Measurements from ENCODE around the gene TMEM235. TPM values are rescaled to one million over a fixed set of nuclear protein-coding genes. Genes with fewer than 3 reads are reported as not detected.

Gene TMEM235
- total RNA-seq, 1 experiment from 2014 or later: not detected

- Histone ChIP-seq H3K9me3 (no peaks in the 10 kb centered on the region), H3K4me3 (no peak overlapping the region), H3K36me3 (no peaks in the 10 kb centered on the region), H3K27me3 (no peaks in the 10 kb centered on the region)
- no peak for DNase-seq
These were observed 40.9 kb downstream of the TMEM235 start for GRCh38 chr17:78272181-78272913.

GRCh38 chr17:78272914-78273258, 41.5 kb downstream of the TMEM235 start:
- DNase-seq: no peak
- H3K27me3 ChIP-seq: no peaks in the 10 kb centered on the region
- no peak overlapping the region for H3K4me3 ChIP-seq

GRCh38 chr17:78273813-78274212, 42.4 kb downstream of the TMEM235 start:
- DNase-seq: no peak
- Histone ChIP-seq H3K9me3 (no peaks in the 10 kb centered on the region), H3K27me3 (no peaks in the 10 kb centered on the region), H3K36me3 (no peaks in the 10 kb centered on the region), H3K4me3 (no peak overlapping the region)

More at GRCh38 chr17:78272914-78273258, 41.5 kb downstream of the TMEM235 start:
- H3K36me3 ChIP-seq: no peaks in the 10 kb centered on the region
- H3K9me3 ChIP-seq: no peaks in the 10 kb centered on the region

GRCh38 chr17:78275355-78275754, 43.9 kb downstream of the TMEM235 start:
- H3K4me3 ChIP-seq: no peak overlapping the region
- DNase-seq: no peak
- H3K9me3 ChIP-seq: no peaks in the 10 kb centered on the region
- H3K27me3 ChIP-seq: no peaks in the 10 kb centered on the region
- no peaks in the 10 kb centered on the region for H3K36me3 ChIP-seq

GRCh38 chr17:78276098-78276887, 44.9 kb downstream of the TMEM235 start:
- no peaks in the 10 kb centered on the region for H3K9me3 ChIP-seq
- H3K4me3 ChIP-seq: no peak overlapping the region
- H3K36me3 ChIP-seq: no peaks in the 10 kb centered on the region
- no peak for DNase-seq
- H3K27me3 ChIP-seq: no peaks in the 10 kb centered on the region

- H3K27me3 ChIP-seq: no peaks in the 10 kb centered on the region
- no peaks in the 10 kb centered on the region for H3K9me3 ChIP-seq
- DNase-seq: no peak
- no peak overlapping the region for H3K4me3 ChIP-seq
- no peaks in the 10 kb centered on the region for H3K36me3 ChIP-seq
These were observed 46.8 kb downstream of the TMEM235 start for GRCh38 chr17:78278139-78278741.

- no peak for DNase-seq
- H3K27me3 ChIP-seq: no peaks in the 10 kb centered on the region
- H3K4me3 ChIP-seq: no peak overlapping the region
- H3K36me3 ChIP-seq: no peaks in the 10 kb centered on the region
- no peaks in the 10 kb centered on the region for H3K9me3 ChIP-seq
These were observed 48.0 kb downstream of the TMEM235 start for GRCh38 chr17:78279360-78279990.

- no peaks in the 10 kb centered on the region for H3K9me3 ChIP-seq
- DNase-seq: no peak
- H3K36me3 ChIP-seq: no peaks in the 10 kb centered on the region
- no peak overlapping the region for H3K4me3 ChIP-seq
- H3K27me3 ChIP-seq: no peaks in the 10 kb centered on the region
These were observed 49.9 kb downstream of the TMEM235 start for GRCh38 chr17:78281249-78281845.

- no peaks in the 10 kb centered on the region for H3K27me3 ChIP-seq
- H3K36me3 ChIP-seq: no peaks in the 10 kb centered on the region
- no peak overlapping the region for H3K4me3 ChIP-seq
- no peak for DNase-seq
- no peaks in the 10 kb centered on the region for H3K9me3 ChIP-seq
These were observed 52.7 kb downstream of the TMEM235 start for GRCh38 chr17:78284146-78284545.

GRCh38 chr17:78289004-78289403, 57.6 kb downstream of the TMEM235 start:
- Histone ChIP-seq H3K36me3 (no peaks in the 10 kb centered on the region), H3K27me3 (no peaks in the 10 kb centered on the region), H3K9me3 (no peaks in the 10 kb centered on the region), H3K4me3 (no peak overlapping the region)
- DNase-seq: no peak

GRCh38 chr17:78289802-78290363, 58.5 kb downstream of the TMEM235 start:
- Histone ChIP-seq H3K36me3 (no peaks in the 10 kb centered on the region), H3K27me3 (no peaks in the 10 kb centered on the region), H3K4me3 (no peak overlapping the region), H3K9me3 (no peaks in the 10 kb centered on the region)
- DNase-seq: peak; percentile 79

Other genes with a start within 250 kb of the TMEM235 start
- 0.32 and 2.1 TPM in 2 replicates for gene TMC6, start 102.9 kb upstream of the TMEM235 start, total RNA-seq (2014; rRNA removed; shearing (Covaris generic); ENCODE audit: low replicate concordance)
- not detected in 2 replicates for gene TMC8, start 100.9 kb upstream of the TMEM235 start, total RNA-seq (2014; rRNA removed; shearing (Covaris generic); ENCODE audit: low replicate concordance)
- gene C17orf99, start 85.2 kb upstream of the TMEM235 start, total RNA-seq (2014; rRNA removed; shearing (Covaris generic); ENCODE audit: low replicate concordance): not detected in 2 replicates
- gene SYNGR2, start 63.0 kb upstream of the TMEM235 start, total RNA-seq (2014; rRNA removed; shearing (Covaris generic); ENCODE audit: low replicate concordance): 41.3 and 73.2 TPM in 2 replicates
- gene TK1, start 44.6 kb upstream of the TMEM235 start, total RNA-seq (2014; rRNA removed; shearing (Covaris generic); ENCODE audit: low replicate concordance): 147 and 288 TPM in 2 replicates
- gene AFMID, start 44.3 kb upstream of the TMEM235 start, total RNA-seq (2014; rRNA removed; shearing (Covaris generic); ENCODE audit: low replicate concordance): 49.6 and 74.8 TPM in 2 replicates
- 188 and 218 TPM in 2 replicates for gene BIRC5, start 17.4 kb upstream of the TMEM235 start, total RNA-seq (2014; rRNA removed; shearing (Covaris generic); ENCODE audit: low replicate concordance)
- 23.4 and 32.9 TPM in 2 replicates for gene SOCS3, start 128.4 kb downstream of the TMEM235 start, total RNA-seq (2014; rRNA removed; shearing (Covaris generic); ENCODE audit: low replicate concordance)
- gene PGS1, start 147.0 kb downstream of the TMEM235 start, total RNA-seq (2014; rRNA removed; shearing (Covaris generic); ENCODE audit: low replicate concordance): 47.3 and 48.7 TPM in 2 replicates

All from MG63 (cell line).